BLaER1 (cell line): Measurements from ENCODE around the gene HTRA2.

Experiments used
- H3K27ac ChIP-seq: shearing (Covaris generic); formaldehyde crosslinking; 2 replicates; pipeline ENCODE4 v1.8.1; 2022
- H3K27me3 ChIP-seq: shearing (Covaris generic); formaldehyde crosslinking; 2 replicates; pipeline ENCODE4 v1.8.1; 2022
- H3K36me3 ChIP-seq: shearing (Covaris generic); formaldehyde crosslinking; 2 replicates; pipeline ENCODE4 v1.8.1; 2022
- H3K4me1 ChIP-seq: shearing (Covaris generic); formaldehyde crosslinking; 2 replicates; pipeline ENCODE4 v1.8.1; 2022
- H3K4me2 ChIP-seq: shearing (Covaris generic); formaldehyde crosslinking; 2 replicates; pipeline ENCODE4 v1.8.1; 2022
- H3K4me3 ChIP-seq: shearing (Covaris generic); formaldehyde crosslinking; 2 replicates; pipeline ENCODE4 v1.8.1; 2022
- H3K9ac ChIP-seq: shearing (Covaris generic); formaldehyde crosslinking; 2 replicates; pipeline ENCODE4 v1.8.1; 2022
- H3K9me3 ChIP-seq: shearing (Covaris generic); formaldehyde crosslinking; 2 replicates; pipeline ENCODE4 v1.8.1; 2022
- H4K20me1 ChIP-seq: shearing (Covaris generic); formaldehyde crosslinking; 2 replicates; pipeline ENCODE4 v1.8.1; 2022
- Cebpa-rat ChIP-seq: shearing (Covaris generic); IDR thresholded peaks from 2 replicates; pipeline ENCODE4 v1.8.1; 2022

The HTRA2 gene

DNA sequence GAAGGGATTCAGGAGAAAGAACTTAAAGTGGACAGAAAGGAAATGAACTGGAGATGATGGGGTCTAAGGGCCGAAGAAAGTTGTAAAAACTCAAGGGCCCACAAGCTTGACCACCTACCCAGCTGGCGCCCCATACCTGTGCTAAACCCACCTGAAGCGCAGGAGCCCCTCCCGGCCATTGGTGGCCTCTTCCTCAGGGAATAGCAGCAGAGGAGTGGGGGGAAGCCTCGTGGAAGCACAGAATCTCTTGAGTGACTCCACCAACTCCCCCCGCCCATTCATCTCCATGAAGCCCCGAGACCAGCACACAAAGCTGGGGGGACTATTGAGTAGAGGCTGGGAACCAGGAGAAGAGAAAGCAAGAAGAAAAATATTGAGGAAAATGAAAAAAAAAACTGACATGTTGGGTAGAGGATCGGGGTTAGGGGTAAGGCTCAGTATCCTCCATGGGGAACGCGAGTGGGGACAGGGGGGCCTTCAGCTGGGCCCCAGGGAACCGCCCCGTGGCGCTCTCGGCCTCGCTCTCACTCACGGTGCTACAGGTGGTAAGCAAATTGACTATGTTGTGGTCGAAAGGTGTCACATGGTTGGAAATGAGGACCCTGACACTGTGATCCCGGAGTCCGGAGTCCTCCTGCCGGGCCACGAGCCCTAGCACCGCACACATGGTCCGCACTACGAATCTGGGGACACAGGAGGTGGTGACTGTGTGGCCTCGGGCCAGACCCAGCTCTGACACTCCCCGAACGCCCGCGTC is 955 bp upstream of the HTRA2 start:
- no peak for TF ChIP-seq Cebpa-rat
- Histone ChIP-seq H3K4me3 (peak overlapping the region; percentile 97), H3K9ac (peak overlapping the region; percentile 94), H3K27ac (peak overlapping the region; percentile 96), H3K9me3 (no peaks in the 10 kb centered on the region), H4K20me1 (peaks cover 32% of the 10 kb centered on the region), H3K36me3 (peaks cover 46% of the 10 kb centered on the region), H3K27me3 (no peaks in the 10 kb centered on the region), H3K4me2 (peak overlapping the region; percentile 98), H3K4me1 (peaks cover 42% of the 10 kb centered on the region)

- Histone ChIP-seq H3K9me3 (no peaks in the 10 kb centered on the region), H3K27ac (peak overlapping the region; percentile 96), H3K27me3 (no peaks in the 10 kb centered on the region), H4K20me1 (peaks cover 32% of the 10 kb centered on the region), H3K9ac (peak overlapping the region; percentile 94), H3K4me1 (peaks cover 42% of the 10 kb centered on the region), H3K36me3 (peaks cover 55% of the 10 kb centered on the region), H3K4me3 (peak overlapping the region; percentile 97), H3K4me2 (peak overlapping the region; percentile 98)
- TF ChIP-seq Cebpa-rat, result no peak
These were observed 780 bp downstream of the HTRA2 start for GRCh38 chr2:74530239-74531187.

GRCh38 chr2:74531666-74532065 is 1.9 kb downstream of the HTRA2 start:
- peak overlapping the region; percentile 97 for H3K4me3 ChIP-seq
- peak overlapping the region; percentile 94; the same call in 1 of the 2 replicates for H3K9ac ChIP-seq
- peaks cover 32% of the 10 kb centered on the region for H4K20me1 ChIP-seq
- H3K9me3 ChIP-seq, result no peaks in the 10 kb centered on the region
- peak overlapping the region; percentile 98 for H3K4me2 ChIP-seq
- H3K4me1 ChIP-seq, result peaks cover 42% of the 10 kb centered on the region
- peaks cover 44% of the 10 kb centered on the region for H3K36me3 ChIP-seq
- peak overlapping the region; percentile 1; the same call in 1 of the 2 replicates for H3K27ac ChIP-seq
- no peaks in the 10 kb centered on the region for H3K27me3 ChIP-seq
- TF ChIP-seq Cebpa-rat, result no peak

GRCh38 chr2:74532222-74532621 is 2.5 kb downstream of the HTRA2 start:
- Histone ChIP-seq H4K20me1 (peaks cover 32% of the 10 kb centered on the region), H3K9ac (no peak overlapping the region; the same call in 1 of the 2 replicates), H3K36me3 (peaks cover 38% of the 10 kb centered on the region), H3K4me1 (peaks cover 39% of the 10 kb centered on the region), H3K4me3 (no peak overlapping the region), H3K4me2 (peak overlapping the region; percentile 98), H3K27me3 (no peaks in the 10 kb centered on the region), H3K9me3 (no peaks in the 10 kb centered on the region), H3K27ac (no peak overlapping the region)
- no peak for TF ChIP-seq Cebpa-rat

DNA sequence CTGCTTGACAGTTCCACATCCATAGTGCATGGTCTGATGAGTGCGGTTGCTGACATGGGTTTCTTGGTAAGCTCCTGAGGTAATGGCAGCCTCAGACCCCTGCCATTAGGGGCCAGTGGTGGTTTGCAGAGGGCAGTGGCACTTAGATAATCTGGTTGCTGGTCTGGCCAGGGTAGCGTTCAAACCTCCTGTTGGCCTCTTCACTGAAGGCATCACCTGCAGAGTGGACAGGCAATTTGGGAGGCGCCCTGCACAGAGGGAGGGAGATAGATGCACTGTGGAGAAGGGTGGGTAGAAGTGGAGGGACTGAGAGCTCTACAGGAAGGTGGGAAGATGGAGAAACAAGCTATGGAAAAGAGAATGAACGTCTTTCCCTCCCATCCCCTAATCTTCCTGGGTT is 3.7 kb downstream of the HTRA2 start:
- Histone ChIP-seq H3K9ac (no peak overlapping the region), H3K27ac (no peak overlapping the region), H3K9me3 (no peaks in the 10 kb centered on the region), H3K27me3 (no peaks in the 10 kb centered on the region), H3K36me3 (peaks cover 26% of the 10 kb centered on the region), H4K20me1 (peaks cover 26% of the 10 kb centered on the region), H3K4me2 (no peak overlapping the region), H3K4me3 (no peak overlapping the region), H3K4me1 (peaks cover 27% of the 10 kb centered on the region)
- TF ChIP-seq Cebpa-rat, result no peak

DNA sequence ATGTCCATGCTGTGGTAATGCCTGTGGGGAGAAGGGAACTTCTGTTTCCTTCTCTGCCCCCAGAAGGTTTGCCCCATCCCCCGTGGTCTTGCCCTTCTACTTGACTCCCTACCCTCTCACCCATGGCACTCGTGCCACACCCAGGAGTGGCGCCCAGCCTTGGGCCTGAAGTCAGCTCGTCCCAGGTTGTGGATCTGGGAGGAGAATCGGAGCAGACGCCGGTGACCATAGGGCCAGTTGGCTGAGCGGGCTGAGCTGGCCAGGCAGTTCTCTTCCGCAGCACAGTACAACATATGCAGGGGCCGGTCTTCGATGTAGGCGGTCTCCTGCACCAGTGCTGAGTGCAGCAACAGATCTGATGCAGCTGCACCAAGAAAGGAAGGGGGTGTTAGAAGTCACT is 4.7 kb downstream of the HTRA2 start:
- no peak for TF ChIP-seq Cebpa-rat
- no peaks in the 10 kb centered on the region for H3K9me3 ChIP-seq
- H3K4me3 ChIP-seq, result no peak overlapping the region
- H3K36me3 ChIP-seq, result peaks cover 26% of the 10 kb centered on the region
- H3K4me2 ChIP-seq, result no peak overlapping the region
- H4K20me1 ChIP-seq, result peaks cover 20% of the 10 kb centered on the region; the same call in 1 of the 2 replicates
- H3K27me3 ChIP-seq, result no peaks in the 10 kb centered on the region
- H3K4me1 ChIP-seq, result peaks cover 29% of the 10 kb centered on the region
- no peak overlapping the region for H3K27ac ChIP-seq
- no peak overlapping the region for H3K9ac ChIP-seq

DNA sequence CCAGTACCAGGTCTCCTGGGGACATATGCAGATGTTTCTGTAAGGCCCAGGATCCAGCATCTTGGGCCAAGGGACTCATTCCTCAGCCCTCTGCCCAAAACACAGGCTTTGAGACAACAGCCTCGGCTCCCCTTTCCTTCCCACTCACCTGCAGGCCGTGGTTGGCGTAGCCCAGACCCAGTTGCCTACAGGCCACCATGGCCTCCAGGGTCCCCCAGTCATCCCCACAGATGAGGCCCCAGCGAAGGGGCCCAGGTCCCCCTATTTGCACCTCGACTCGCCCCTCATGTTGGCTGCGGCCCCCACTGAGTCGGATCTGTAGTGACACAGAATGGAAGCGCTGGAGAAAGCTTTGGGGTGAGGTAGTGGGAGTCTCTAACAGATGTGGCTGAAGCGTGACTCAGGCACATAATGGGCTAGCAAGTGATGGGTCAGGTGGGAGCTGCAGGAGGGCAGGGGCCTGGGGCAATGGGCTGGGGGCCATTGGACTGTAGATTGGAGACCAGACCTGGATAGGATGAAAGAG is 5.8 kb downstream of the HTRA2 start:
- Histone ChIP-seq H4K20me1 (peaks cover 20% of the 10 kb centered on the region; the same call in 1 of the 2 replicates), H3K4me2 (no peak overlapping the region), H3K27me3 (no peaks in the 10 kb centered on the region), H3K9me3 (no peaks in the 10 kb centered on the region), H3K36me3 (peaks cover 26% of the 10 kb centered on the region), H3K9ac (no peak overlapping the region), H3K4me3 (no peak overlapping the region), H3K4me1 (peaks cover 29% of the 10 kb centered on the region), H3K27ac (no peak overlapping the region)
- TF ChIP-seq Cebpa-rat, result no peak

DNA sequence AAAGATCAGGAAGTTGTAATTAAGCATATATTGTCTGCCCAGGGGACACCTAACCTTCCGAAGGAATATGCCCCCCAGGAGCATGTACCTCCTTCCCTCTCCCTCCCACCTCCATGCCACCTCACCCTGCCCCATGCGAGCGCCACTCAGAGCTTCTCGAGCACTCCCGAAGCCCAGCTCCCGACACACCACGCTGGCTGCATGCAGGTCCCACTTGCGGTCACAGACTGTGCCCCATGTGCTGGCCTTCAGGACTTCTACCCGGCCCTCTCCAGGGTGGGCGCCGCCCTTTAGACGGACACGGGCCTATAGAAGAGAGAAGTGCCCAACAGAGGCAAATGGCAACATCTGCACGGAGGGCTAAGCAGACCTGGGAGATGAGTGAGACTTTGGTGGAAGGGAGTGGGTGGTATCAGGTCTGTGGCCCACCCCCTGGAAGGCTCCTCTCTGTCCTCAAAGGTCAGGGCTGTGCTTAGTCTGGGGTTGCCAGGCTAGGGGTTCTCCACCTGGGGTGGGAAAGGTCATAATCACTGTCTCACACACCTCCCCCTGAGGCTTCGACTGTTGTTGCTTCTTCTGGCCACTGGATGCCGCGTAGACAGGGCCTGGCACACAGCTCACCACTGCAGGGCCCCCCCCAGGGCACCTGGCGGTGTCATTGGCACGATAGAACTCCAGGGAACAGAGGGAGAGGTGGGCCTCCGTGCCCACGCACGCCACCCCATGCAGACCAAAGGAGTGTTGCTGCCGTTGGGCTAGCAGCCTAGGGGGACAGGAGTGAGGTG is 6.6 kb downstream of the HTRA2 start:
- Histone ChIP-seq H3K27me3 (no peaks in the 10 kb centered on the region), H3K9ac (no peak overlapping the region), H3K36me3 (peaks cover 26% of the 10 kb centered on the region), H3K4me3 (no peak overlapping the region), H3K4me2 (no peak overlapping the region), H3K27ac (no peak overlapping the region), H3K4me1 (peaks cover 21% of the 10 kb centered on the region), H4K20me1 (peaks cover 14% of the 10 kb centered on the region; the same call in 1 of the 2 replicates), H3K9me3 (no peaks in the 10 kb centered on the region)
- TF ChIP-seq Cebpa-rat, result no peak

- no peak overlapping the region for H3K9ac ChIP-seq
- H3K27ac ChIP-seq, result no peak overlapping the region
These were observed 7.4 kb downstream of the HTRA2 start for GRCh38 chr2:74537140-74537539.

More at GRCh38 chr2:74537140-74537539, 7.4 kb downstream of the HTRA2 start:
- peaks cover 26% of the 10 kb centered on the region for H3K36me3 ChIP-seq
- peaks cover 13% of the 10 kb centered on the region for H3K4me1 ChIP-seq
- H3K9me3 ChIP-seq, result no peaks in the 10 kb centered on the region
- peaks cover 6% of the 10 kb centered on the region; the same call in 1 of the 2 replicates for H4K20me1 ChIP-seq
- no peak overlapping the region for H3K4me2 ChIP-seq
- H3K27me3 ChIP-seq, result no peaks in the 10 kb centered on the region
- H3K4me3 ChIP-seq, result no peak overlapping the region
- TF ChIP-seq Cebpa-rat, result no peak
